Endothelial cell of umbilical vein (primary cell): ENCODE measurements around the gene DHX36.

Experiments
- CTCF ChIP-seq, 2 donors: IDR thresholded peaks; 1 replicate in 1 of 2; 2 replicates in 1 of 2; pipeline ENCODE4 v1.5.1; 2011; ENCODE audit warnings: low read length in 2 of 2, mild to moderate bottlenecking in 2 of 2, moderate library complexity in 2 of 2, control low read depth in 1 of 2, inconsistent platforms in 1 of 2, low read depth in 1 of 2; ENCODE audit not compliant: insufficient read depth in 1 of 2; ENCODE audit errors: extremely low read depth in 1 of 2
- EZH2 ChIP-seq: IDR thresholded peaks from 2 replicates; pipeline ENCODE4 v1.6.1; 2012; ENCODE audit warnings: borderline replicate concordance, low read depth, mild to moderate bottlenecking, moderate library complexity, low read length, inconsistent platforms; ENCODE audit not compliant: severe bottlenecking
- GATA2 ChIP-seq: IDR thresholded peaks from 2 replicates; pipeline ENCODE4 v1.7.0; 2011; ENCODE audit warnings: low read depth, mild to moderate bottlenecking, moderate library complexity, mixed read lengths, low read length; ENCODE audit not compliant: insufficient read length, insufficient read depth
- MYC ChIP-seq: IDR thresholded peaks from one replicate; pipeline ENCODE4 v1.6.1; 2011; ENCODE audit warnings: mild to moderate bottlenecking, low read depth, low read length
- POLR2A ChIP-seq: IDR thresholded peaks from 2 replicates; pipeline ENCODE4 v1.6.1; 2012; ENCODE audit warnings: low read depth, mild to moderate bottlenecking, control low read depth, low read length
- POLR2AphosphoS5 ChIP-seq: IDR thresholded peaks from 2 replicates; pipeline ENCODE4 v1.6.1; 2012; ENCODE audit warnings: low read depth, mild to moderate bottlenecking, control low read depth, low read length, moderate library complexity; ENCODE audit not compliant: insufficient read depth

- no peak for TF ChIP-seq CTCF (IDR thresholded peaks at IDR 0.05; ENCODE audit: extremely low read depth in 1 of 2, insufficient read depth in 1 of 2, low read depth in 1 of 2, low read length in 2 of 2)
- no peak for TF ChIP-seq GATA2
- TF ChIP-seq POLR2AphosphoS5: no peak
- no peak for TF ChIP-seq MYC
- no peak for TF ChIP-seq POLR2A
- TF ChIP-seq EZH2: no peak
Observed at GRCh38 chr3:154361099-154361498, 36.8 kb upstream of the DHX36 start.
